Muscle layer of colon (tissue), 2 donors: Measurements from ENCODE around the gene MSI2.
"Not testable (repeated sequence)": the region's sequence is repeated elsewhere in the genome, so short reads cannot be mapped to it uniquely, and the experiment has no call there.

ENCODE experiments used
- H3K27ac ChIP-seq: one replicate; pipeline ENCODE4 v1.7.0; 2013; ENCODE audit warnings: low read depth, mild to moderate bottlenecking, low read length, moderate library complexity
- H3K27me3 ChIP-seq, 2 donors: one replicate each; pipeline ENCODE4 v1.7.0; 2013; ENCODE audit warnings: low read length in 2 of 2, mild to moderate bottlenecking in 2 of 2; ENCODE audit not compliant: insufficient read depth in 2 of 2, control insufficient read depth in 1 of 2
- H3K36me3 ChIP-seq: one replicate; pipeline ENCODE4 v1.7.0; 2013; ENCODE audit warnings: mild to moderate bottlenecking, low read length; ENCODE audit not compliant: insufficient read depth
- H3K4me1 ChIP-seq: one replicate; pipeline ENCODE4 v1.7.0; 2013; ENCODE audit warnings: mild to moderate bottlenecking, low read length; ENCODE audit not compliant: insufficient read depth
- H3K4me3 ChIP-seq, 2 donors: one replicate each; pipeline ENCODE4 v1.7.0; 2013; ENCODE audit warnings: low read length in 2 of 2, low read depth in 1 of 2, mild to moderate bottlenecking in 1 of 2, moderate library complexity in 1 of 2
- H3K9ac ChIP-seq: one replicate; pipeline ENCODE4 v1.7.0; 2013; ENCODE audit warnings: low read length
- H3K9me3 ChIP-seq: one replicate; pipeline ENCODE4 v1.7.0; 2013; ENCODE audit warnings: mild to moderate bottlenecking, low read length
- donor health status: abdominal sarcoma.
- donor health status: Adenocarcinoma of cecum.

Gene MSI2

GRCh38 chr17:57621791-57622190 is 365.5 kb downstream of the MSI2 start:
- not testable (repeated sequence) for H3K27ac ChIP-seq, H3K9me3 ChIP-seq, H3K36me3 ChIP-seq

GRCh38 chr17:57622306-57622682 is 366.0 kb downstream of the MSI2 start:
- Histone ChIP-seq H3K4me3 (no peak overlapping the region), H3K4me1 (no peaks in the 10 kb centered on the region), H3K36me3 (no peaks in the 10 kb centered on the region), H3K27ac (no peak overlapping the region), H3K9me3 (no peaks in the 10 kb centered on the region), H3K27me3 (no peaks in the 10 kb centered on the region), H3K9ac (no peak overlapping the region)

More at GRCh38 chr17:57621791-57622190, 365.5 kb downstream of the MSI2 start:
- H3K4me3 ChIP-seq, H3K4me1 ChIP-seq, H3K27me3 ChIP-seq, H3K9ac ChIP-seq: not testable (repeated sequence)

GRCh38 chr17:57622683-57623433 is 366.5 kb downstream of the MSI2 start:
- Histone ChIP-seq H3K4me3 (no peak overlapping the region), H3K27ac (no peak overlapping the region)

GRCh38 chr17:57623620-57624019 is 367.3 kb downstream of the MSI2 start:
- Histone ChIP-seq H3K27me3 (no peaks in the 10 kb centered on the region), H3K36me3 (no peaks in the 10 kb centered on the region), H3K4me3 (no peak overlapping the region), H3K4me1 (no peaks in the 10 kb centered on the region), H3K9ac (no peak overlapping the region), H3K27ac (no peak overlapping the region), H3K9me3 (no peaks in the 10 kb centered on the region)

More at GRCh38 chr17:57622683-57623433, 366.5 kb downstream of the MSI2 start:
- H3K9me3 ChIP-seq, result no peaks in the 10 kb centered on the region
- H3K27me3 ChIP-seq, result no peaks in the 10 kb centered on the region
- no peak overlapping the region for H3K9ac ChIP-seq
- H3K36me3 ChIP-seq, result no peaks in the 10 kb centered on the region
- no peaks in the 10 kb centered on the region for H3K4me1 ChIP-seq

GRCh38 chr17:57624386-57624785 is 368.1 kb downstream of the MSI2 start:
- H3K9ac ChIP-seq, result no peak overlapping the region
- no peaks in the 10 kb centered on the region for H3K9me3 ChIP-seq
- no peak overlapping the region for H3K4me3 ChIP-seq
- H3K27me3 ChIP-seq, result no peaks in the 10 kb centered on the region
- H3K27ac ChIP-seq, result no peak overlapping the region
- no peaks in the 10 kb centered on the region for H3K36me3 ChIP-seq
- H3K4me1 ChIP-seq, result no peaks in the 10 kb centered on the region

- Histone ChIP-seq H3K9me3 (no peaks in the 10 kb centered on the region), H3K27ac (no peak overlapping the region), H3K4me1 (no peaks in the 10 kb centered on the region), H3K9ac (no peak overlapping the region), H3K36me3 (no peaks in the 10 kb centered on the region), H3K27me3 (no peaks in the 10 kb centered on the region), H3K4me3 (no peak overlapping the region)
Observed at GRCh38 chr17:57625511-57625910, 369.2 kb downstream of the MSI2 start.

- Histone ChIP-seq H3K9me3 (no peaks in the 10 kb centered on the region), H3K36me3 (no peaks in the 10 kb centered on the region), H3K4me3 (no peak overlapping the region), H3K27me3 (no peaks in the 10 kb centered on the region), H3K4me1 (no peaks in the 10 kb centered on the region), H3K9ac (no peak overlapping the region), H3K27ac (no peak overlapping the region)
Observed at GRCh38 chr17:57625957-57626356, 369.6 kb downstream of the MSI2 start.

- H3K36me3 ChIP-seq, result no peaks in the 10 kb centered on the region
- no peaks in the 10 kb centered on the region for H3K4me1 ChIP-seq
- H3K27ac ChIP-seq, result no peak overlapping the region
- H3K4me3 ChIP-seq, result no peak overlapping the region
- H3K27me3 ChIP-seq, result no peaks in the 10 kb centered on the region
- no peaks in the 10 kb centered on the region for H3K9me3 ChIP-seq
- no peak overlapping the region for H3K9ac ChIP-seq
Observed at GRCh38 chr17:57626520-57627210, 370.3 kb downstream of the MSI2 start.

GRCh38 chr17:57627591-57627990 is 371.3 kb downstream of the MSI2 start:
- H3K9me3 ChIP-seq, result no peaks in the 10 kb centered on the region
- H3K36me3 ChIP-seq, result no peaks in the 10 kb centered on the region
- no peak overlapping the region for H3K27ac ChIP-seq
- H3K4me3 ChIP-seq, result no peak overlapping the region
- H3K27me3 ChIP-seq, result no peaks in the 10 kb centered on the region
- H3K9ac ChIP-seq, result no peak overlapping the region
- H3K4me1 ChIP-seq, result no peaks in the 10 kb centered on the region

GRCh38 chr17:57628421-57628820 is 372.1 kb downstream of the MSI2 start:
- no peaks in the 10 kb centered on the region for H3K9me3 ChIP-seq
- H3K4me3 ChIP-seq, result no peak overlapping the region
- H3K9ac ChIP-seq, result no peak overlapping the region
- no peaks in the 10 kb centered on the region for H3K27me3 ChIP-seq
- no peak overlapping the region for H3K27ac ChIP-seq
- H3K4me1 ChIP-seq, result no peaks in the 10 kb centered on the region
- H3K36me3 ChIP-seq, result no peaks in the 10 kb centered on the region

GRCh38 chr17:57629470-57629869 is 373.1 kb downstream of the MSI2 start:
- H3K36me3 ChIP-seq, result no peaks in the 10 kb centered on the region
- H3K9me3 ChIP-seq, result no peaks in the 10 kb centered on the region
- no peak overlapping the region for H3K27ac ChIP-seq
- H3K4me1 ChIP-seq, result no peaks in the 10 kb centered on the region
- H3K4me3 ChIP-seq, result no peak overlapping the region
- H3K9ac ChIP-seq, result no peak overlapping the region
- no peaks in the 10 kb centered on the region for H3K27me3 ChIP-seq

- no peak overlapping the region for H3K27ac ChIP-seq
- H3K4me3 ChIP-seq, result no peak overlapping the region
- no peaks in the 10 kb centered on the region for H3K27me3 ChIP-seq
- no peaks in the 10 kb centered on the region for H3K36me3 ChIP-seq
- no peak overlapping the region for H3K9ac ChIP-seq
- no peaks in the 10 kb centered on the region for H3K9me3 ChIP-seq
- no peaks in the 10 kb centered on the region for H3K4me1 ChIP-seq
Observed at GRCh38 chr17:57629886-57630285, 373.6 kb downstream of the MSI2 start.
